ENCODE data around the gene NEUROG1. TPM values are rescaled to one million over a fixed set of nuclear protein-coding genes. Genes with fewer than 3 reads are reported as not detected.

The NEUROG1 gene
- total RNA-seq, 1 experiment from 2014 or later, result not detected

DNA sequence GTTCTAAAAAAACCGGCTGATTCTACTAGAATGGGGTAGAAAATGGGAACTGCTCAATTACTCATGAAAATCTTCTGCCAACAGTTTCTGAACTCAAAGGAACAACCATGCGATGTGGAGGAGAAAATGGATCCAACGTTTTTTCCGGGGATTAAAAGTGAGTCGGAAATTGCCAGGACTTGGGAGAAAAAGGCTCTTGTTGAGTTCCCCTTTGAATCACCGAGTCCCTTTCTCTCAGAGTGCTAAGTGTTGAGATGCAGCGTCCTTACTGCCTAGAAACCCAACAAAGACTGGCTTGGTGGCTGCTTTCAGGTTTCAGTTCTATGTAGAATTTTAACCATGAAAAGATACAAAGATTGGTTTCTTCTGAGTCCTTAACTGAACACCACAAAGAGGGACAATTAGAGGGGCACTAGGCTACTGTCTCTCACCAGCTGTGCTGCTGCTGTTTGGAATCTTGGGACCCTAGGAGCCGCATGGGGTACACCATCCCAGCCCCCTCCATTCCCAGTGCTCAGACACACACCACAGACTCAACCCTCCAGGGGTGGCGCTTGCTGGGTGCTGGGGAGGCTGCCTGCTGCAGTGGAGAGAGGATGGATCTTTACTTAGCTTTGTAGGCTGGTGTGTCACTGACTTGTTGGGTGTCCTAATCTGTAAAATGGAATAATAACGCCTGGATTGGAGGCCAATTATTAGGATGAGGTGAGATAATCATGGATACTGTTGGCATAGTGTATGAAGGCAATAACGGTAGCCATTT lies 21.5 kb upstream of the NEUROG1 start:
- no peak for DNase-seq
- no peaks in the 10 kb centered on the region for H4K20me1 ChIP-seq (ENCODE audit: insufficient read depth, low read depth, low read length)
- H3K9me2 ChIP-seq (replicated peaks; ENCODE audit: insufficient read depth, low read length), result no peaks in the 10 kb centered on the region
- no peak overlapping the region for H2AFZ ChIP-seq (ENCODE audit: low read length)
- H3K4me1 ChIP-seq (ENCODE audit: low read length), result no peaks in the 10 kb centered on the region
- no peaks in the 10 kb centered on the region for H3K79me2 ChIP-seq (ENCODE audit: low read length)
- no peak overlapping the region for H3K4me2 ChIP-seq (ENCODE audit: low read depth, low read length, poor library complexity, severe bottlenecking)
- H3K9me3 ChIP-seq (ENCODE audit: low read length), result no peaks in the 10 kb centered on the region
- no peaks in the 10 kb centered on the region for H3K27me3 ChIP-seq (ENCODE audit: low read length)
- no peak overlapping the region for H3K4me3 ChIP-seq (ENCODE audit: low read length)
- no peaks in the 10 kb centered on the region for H3K36me3 ChIP-seq (ENCODE audit: insufficient read depth, low read length)
- no peak overlapping the region for H3K9ac ChIP-seq (ENCODE audit: low read length)
- no peak overlapping the region for H3K27ac ChIP-seq (ENCODE audit: low read length)

DNA sequence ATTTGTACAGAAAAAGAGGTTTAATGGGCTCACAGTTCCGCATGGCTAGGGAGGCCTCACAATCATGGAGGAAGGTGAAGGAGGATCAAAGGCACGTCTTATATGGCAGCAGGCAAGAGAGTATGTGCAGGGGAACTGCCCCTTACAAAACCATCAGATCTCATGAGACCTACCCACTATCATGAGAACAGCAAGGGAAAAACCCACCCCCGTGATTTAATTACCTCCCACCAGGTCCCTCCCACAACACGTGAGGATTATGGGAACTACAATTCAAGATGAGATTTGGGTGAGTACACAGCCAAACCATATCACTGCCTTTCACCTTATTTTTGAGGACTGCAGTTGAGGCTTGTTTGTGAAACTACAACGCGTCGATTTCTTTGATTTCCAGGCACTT lies 20.9 kb upstream of the NEUROG1 start:
- Histone ChIP-seq H3K9me2 (replicated peaks; ENCODE audit: insufficient read depth, low read length) (no peaks in the 10 kb centered on the region), H3K9me3 (ENCODE audit: low read length) (no peaks in the 10 kb centered on the region), H3K4me2 (ENCODE audit: low read depth, low read length, poor library complexity, severe bottlenecking) (no peak overlapping the region), H3K4me3 (ENCODE audit: low read length) (no peak overlapping the region), H3K9ac (ENCODE audit: low read length) (no peak overlapping the region), H2AFZ (ENCODE audit: low read length) (no peak overlapping the region), H3K36me3 (ENCODE audit: insufficient read depth, low read length) (no peaks in the 10 kb centered on the region), H3K27ac (ENCODE audit: low read length) (no peak overlapping the region), H3K27me3 (ENCODE audit: low read length) (no peaks in the 10 kb centered on the region), H3K4me1 (ENCODE audit: low read length) (no peaks in the 10 kb centered on the region), H4K20me1 (ENCODE audit: insufficient read depth, low read depth, low read length) (no peaks in the 10 kb centered on the region), H3K79me2 (ENCODE audit: low read length) (no peaks in the 10 kb centered on the region)
- DNase-seq, result no peak

DNA sequence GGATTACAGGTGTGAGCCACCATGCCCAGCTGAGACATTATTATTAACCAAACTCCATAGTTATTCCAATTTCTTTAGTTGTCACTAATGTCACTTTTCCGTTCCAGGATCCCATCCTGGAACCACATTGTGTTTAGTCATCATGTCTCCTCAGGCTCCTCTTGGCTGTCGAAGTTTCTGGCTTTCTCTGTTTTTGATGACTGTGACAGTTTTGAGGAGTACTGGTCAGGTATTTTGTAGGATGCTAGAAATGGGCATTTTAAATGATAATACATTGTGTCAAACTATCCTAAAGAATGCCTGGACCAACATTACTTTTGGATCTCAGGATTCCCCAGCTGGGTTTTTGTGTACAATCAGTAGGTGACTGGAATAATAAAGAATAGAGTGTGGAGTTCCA lies 19.8 kb upstream of the NEUROG1 start:
- no peak for DNase-seq
- no peak overlapping the region for H3K27ac ChIP-seq (ENCODE audit: low read length)
- H4K20me1 ChIP-seq (ENCODE audit: insufficient read depth, low read depth, low read length), result no peaks in the 10 kb centered on the region
- H3K4me1 ChIP-seq (ENCODE audit: low read length), result no peaks in the 10 kb centered on the region
- H3K79me2 ChIP-seq (ENCODE audit: low read length), result no peaks in the 10 kb centered on the region
- no peak overlapping the region for H2AFZ ChIP-seq (ENCODE audit: low read length)
- H3K36me3 ChIP-seq (ENCODE audit: insufficient read depth, low read length), result no peaks in the 10 kb centered on the region
- H3K4me3 ChIP-seq (ENCODE audit: low read length), result no peak overlapping the region
- H3K9ac ChIP-seq (ENCODE audit: low read length), result no peak overlapping the region
- no peaks in the 10 kb centered on the region for H3K9me2 ChIP-seq (replicated peaks; ENCODE audit: insufficient read depth, low read length)
- H3K9me3 ChIP-seq (ENCODE audit: low read length), result no peaks in the 10 kb centered on the region
- no peaks in the 10 kb centered on the region for H3K27me3 ChIP-seq (ENCODE audit: low read length)
- H3K4me2 ChIP-seq (ENCODE audit: low read depth, low read length, poor library complexity, severe bottlenecking), result no peak overlapping the region

DNA sequence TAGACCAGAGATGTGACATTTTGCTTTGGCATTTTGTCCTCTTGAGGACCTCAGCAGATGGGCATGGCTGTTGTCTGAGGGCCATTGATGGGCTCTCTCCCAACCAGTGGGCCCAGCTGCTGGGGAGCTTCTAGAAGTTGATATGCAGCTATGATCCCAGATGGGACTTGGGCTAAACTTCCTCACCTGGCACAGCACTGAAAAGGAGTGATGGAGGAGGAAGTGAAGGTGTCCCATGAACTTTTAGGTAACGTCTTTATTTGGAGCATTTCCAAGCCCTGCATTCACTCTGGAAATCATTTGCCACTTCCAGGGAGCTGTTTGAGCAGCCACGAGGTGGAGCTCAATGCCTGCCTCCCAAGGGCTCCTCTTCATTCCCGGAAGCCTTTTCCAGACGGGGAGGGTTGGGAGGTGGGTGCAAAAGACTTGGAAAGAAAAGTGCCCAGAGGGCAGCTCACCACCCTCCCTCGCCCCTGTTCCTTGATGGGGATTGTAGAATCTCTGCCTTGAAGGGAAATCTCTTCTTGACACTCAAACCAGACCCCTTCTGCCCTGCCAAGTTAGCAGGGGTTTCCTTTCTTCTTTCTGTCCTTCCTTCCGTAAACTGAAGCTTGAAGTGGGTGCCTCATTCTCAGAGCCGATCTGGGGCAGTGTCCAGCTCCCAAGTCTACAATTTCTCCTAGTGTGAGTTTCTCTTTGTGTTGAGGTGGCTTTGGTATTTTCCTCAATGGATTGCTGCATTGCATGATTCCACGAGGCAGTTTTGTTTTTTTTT lies 18.1 kb upstream of the NEUROG1 start:
- Histone ChIP-seq H3K79me2 (ENCODE audit: low read length) (no peaks in the 10 kb centered on the region), H4K20me1 (ENCODE audit: insufficient read depth, low read depth, low read length) (no peaks in the 10 kb centered on the region), H3K4me3 (ENCODE audit: low read length) (no peak overlapping the region), H3K27me3 (ENCODE audit: low read length) (no peaks in the 10 kb centered on the region), H2AFZ (ENCODE audit: low read length) (no peak overlapping the region), H3K27ac (ENCODE audit: low read length) (no peak overlapping the region), H3K9me3 (ENCODE audit: low read length) (no peaks in the 10 kb centered on the region), H3K4me2 (ENCODE audit: low read depth, low read length, poor library complexity, severe bottlenecking) (no peak overlapping the region), H3K9me2 (replicated peaks; ENCODE audit: insufficient read depth, low read length) (no peaks in the 10 kb centered on the region), H3K36me3 (ENCODE audit: insufficient read depth, low read length) (no peaks in the 10 kb centered on the region), H3K4me1 (ENCODE audit: low read length) (no peaks in the 10 kb centered on the region), H3K9ac (ENCODE audit: low read length) (no peak overlapping the region)
- no peak for DNase-seq

DNA sequence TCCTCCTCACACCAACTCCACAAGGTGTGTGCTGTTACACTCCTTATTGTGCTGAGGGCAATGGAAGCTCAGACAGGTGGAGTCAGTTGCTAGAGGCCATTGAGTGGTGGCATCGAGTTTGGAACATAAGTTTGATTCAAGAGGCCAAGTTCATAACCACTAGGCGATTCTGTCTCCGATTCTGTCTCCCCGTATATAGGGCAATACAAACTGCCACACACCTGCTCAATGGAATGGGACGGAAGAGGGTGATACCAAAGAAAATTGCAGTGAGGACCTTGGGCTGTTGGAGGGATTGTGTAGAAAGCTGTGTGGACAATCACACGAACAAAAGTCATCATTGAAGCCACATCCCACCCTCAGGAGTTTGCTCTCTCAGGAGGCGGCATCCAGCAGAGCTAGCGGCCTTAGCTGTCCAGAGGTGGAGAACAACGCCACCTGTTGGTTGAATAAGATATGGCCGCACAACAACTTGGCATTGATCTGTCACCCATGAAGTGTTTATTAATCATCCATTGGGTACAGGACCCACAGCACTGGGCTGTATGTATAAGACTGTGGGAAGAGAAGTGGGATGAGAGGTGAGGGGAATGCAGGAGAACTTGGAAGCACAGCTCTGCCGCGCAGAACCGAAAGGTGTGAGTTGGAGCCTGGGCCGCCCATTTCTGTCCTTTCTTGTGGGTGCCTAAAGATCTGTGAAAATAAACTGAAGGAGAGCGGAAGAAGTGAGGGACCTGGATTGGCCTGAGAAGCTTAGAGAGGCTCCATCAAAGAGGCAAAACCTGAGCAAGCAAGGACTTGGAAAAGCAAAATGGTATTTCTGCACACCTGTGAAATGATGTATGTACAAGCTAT lies 16.1 kb upstream of the NEUROG1 start:
- Histone ChIP-seq H3K4me1 (ENCODE audit: low read length) (no peaks in the 10 kb centered on the region), H3K9ac (ENCODE audit: low read length) (no peak overlapping the region), H3K9me2 (replicated peaks; ENCODE audit: insufficient read depth, low read length) (no peaks in the 10 kb centered on the region), H2AFZ (ENCODE audit: low read length) (no peak overlapping the region), H4K20me1 (ENCODE audit: insufficient read depth, low read depth, low read length) (no peaks in the 10 kb centered on the region), H3K4me3 (ENCODE audit: low read length) (no peak overlapping the region), H3K36me3 (ENCODE audit: insufficient read depth, low read length) (no peaks in the 10 kb centered on the region), H3K27ac (ENCODE audit: low read length) (no peak overlapping the region), H3K4me2 (ENCODE audit: low read depth, low read length, poor library complexity, severe bottlenecking) (no peak overlapping the region), H3K79me2 (ENCODE audit: low read length) (no peaks in the 10 kb centered on the region), H3K27me3 (ENCODE audit: low read length) (no peaks in the 10 kb centered on the region), H3K9me3 (ENCODE audit: low read length) (no peaks in the 10 kb centered on the region)
- DNase-seq, result peak; percentile 88

DNA sequence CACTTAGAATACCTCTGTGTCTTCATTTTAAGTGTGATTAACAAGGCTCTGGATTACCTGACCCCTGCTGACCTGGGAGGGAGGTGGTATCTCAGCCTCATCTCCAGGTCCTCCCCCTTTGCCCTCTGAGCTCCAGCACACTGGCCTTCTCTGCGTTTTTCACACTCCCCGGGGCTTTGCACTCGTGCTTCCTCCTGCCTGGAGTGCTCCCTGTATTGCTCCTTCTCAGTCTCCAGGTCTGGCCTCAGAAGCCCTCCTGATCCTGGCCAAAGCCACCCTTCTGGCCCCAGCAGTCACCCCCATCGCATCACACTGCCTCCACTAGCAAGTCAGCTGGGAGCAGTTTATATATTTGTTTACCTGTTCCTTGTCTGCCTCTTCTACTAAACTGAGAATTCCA lies 13.6 kb upstream of the NEUROG1 start:
- no peaks in the 10 kb centered on the region for H3K9me2 ChIP-seq (replicated peaks; ENCODE audit: insufficient read depth, low read length)
- no peaks in the 10 kb centered on the region for H3K79me2 ChIP-seq (ENCODE audit: low read length)
- no peak overlapping the region for H3K9ac ChIP-seq (ENCODE audit: low read length)
- no peaks in the 10 kb centered on the region for H3K4me1 ChIP-seq (ENCODE audit: low read length)
- no peak overlapping the region for H3K4me3 ChIP-seq (ENCODE audit: low read length)
- no peaks in the 10 kb centered on the region for H3K27me3 ChIP-seq (ENCODE audit: low read length)
- H3K27ac ChIP-seq (ENCODE audit: low read length), result no peak overlapping the region
- no peaks in the 10 kb centered on the region for H3K9me3 ChIP-seq (ENCODE audit: low read length)
- no peaks in the 10 kb centered on the region for H4K20me1 ChIP-seq (ENCODE audit: insufficient read depth, low read depth, low read length)
- no peaks in the 10 kb centered on the region for H3K36me3 ChIP-seq (ENCODE audit: insufficient read depth, low read length)
- DNase-seq, result no peak
- H3K4me2 ChIP-seq (ENCODE audit: low read depth, low read length, poor library complexity, severe bottlenecking), result no peak overlapping the region
- no peak overlapping the region for H2AFZ ChIP-seq (ENCODE audit: low read length)

DNA sequence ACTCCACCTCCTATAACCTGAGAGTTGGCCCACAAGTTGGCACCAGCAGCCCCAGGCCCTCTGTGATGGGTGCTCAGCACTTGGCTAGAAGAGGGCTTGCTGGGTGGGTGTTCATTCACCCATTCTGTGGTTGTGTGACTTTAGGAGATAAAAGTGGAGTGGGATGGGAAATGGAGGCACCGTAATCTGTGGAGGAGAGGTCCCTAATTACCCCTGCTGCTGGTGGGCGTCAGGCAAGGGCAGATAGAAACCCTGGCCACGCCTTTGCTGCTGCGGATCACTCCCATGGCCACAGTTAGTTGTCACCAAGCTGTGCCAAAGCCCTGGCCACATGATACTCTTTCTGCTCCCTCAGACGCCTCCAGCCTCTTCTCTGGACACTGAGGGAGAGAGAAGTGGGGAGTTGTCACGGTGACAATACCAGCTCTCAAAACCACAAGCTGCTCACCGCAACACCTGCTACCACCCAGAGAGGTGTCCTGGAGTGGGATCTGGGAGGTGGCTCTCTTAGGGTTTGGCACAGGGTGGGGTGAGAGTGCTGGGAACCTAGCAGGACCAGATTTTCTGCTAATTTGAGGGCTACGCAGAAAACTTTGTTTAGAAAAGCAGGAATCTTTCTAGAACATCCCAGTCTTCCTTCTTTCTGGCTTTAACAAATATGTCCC lies 12.0 kb upstream of the NEUROG1 start:
- Histone ChIP-seq H3K9me2 (replicated peaks; ENCODE audit: insufficient read depth, low read length) (no peaks in the 10 kb centered on the region), H3K36me3 (ENCODE audit: insufficient read depth, low read length) (no peaks in the 10 kb centered on the region), H3K4me3 (ENCODE audit: low read length) (no peak overlapping the region), H3K9ac (ENCODE audit: low read length) (no peak overlapping the region), H3K4me2 (ENCODE audit: low read depth, low read length, poor library complexity, severe bottlenecking) (no peak overlapping the region), H4K20me1 (ENCODE audit: insufficient read depth, low read depth, low read length) (no peaks in the 10 kb centered on the region), H2AFZ (ENCODE audit: low read length) (no peak overlapping the region), H3K79me2 (ENCODE audit: low read length) (no peaks in the 10 kb centered on the region), H3K27ac (ENCODE audit: low read length) (no peak overlapping the region), H3K27me3 (ENCODE audit: low read length) (no peaks in the 10 kb centered on the region), H3K9me3 (ENCODE audit: low read length) (no peaks in the 10 kb centered on the region), H3K4me1 (ENCODE audit: low read length) (no peaks in the 10 kb centered on the region)
- no peak for DNase-seq
